ENCODE data around the gene GINS2.

The GINS2 gene

GRCh38 chr16:85637808-85638647 lies 50.7 kb downstream of the GINS2 start:
- no peak for DNase-seq

GRCh38 chr16:85637061-85637807 lies 51.5 kb downstream of the GINS2 start:
- no peak for DNase-seq

- DNase-seq, result no peak
Measured at GRCh38 chr16:85636234-85636812, 52.4 kb downstream of the GINS2 start.

GRCh38 chr16:85635545-85636140 lies 53.1 kb downstream of the GINS2 start:
- no peak for DNase-seq

- DNase-seq, result no peak
Measured at GRCh38 chr16:85634747-85635544, 53.8 kb downstream of the GINS2 start.

GRCh38 chr16:85633888-85634287 lies 54.9 kb downstream of the GINS2 start:
- no peak for DNase-seq

GRCh38 chr16:85633438-85633743 lies 55.4 kb downstream of the GINS2 start:
- DNase-seq, result no peak

- no peak for DNase-seq
Measured at GRCh38 chr16:85632709-85633437, 55.9 kb downstream of the GINS2 start.

- DNase-seq, result no peak
Measured at GRCh38 chr16:85631802-85632393, 56.9 kb downstream of the GINS2 start.

- no peak for DNase-seq
Measured at GRCh38 chr16:85631230-85631629, 57.5 kb downstream of the GINS2 start.

GRCh38 chr16:85629853-85630252 lies 58.9 kb downstream of the GINS2 start:
- no peak for DNase-seq

GRCh38 chr16:85629326-85629725 lies 59.4 kb downstream of the GINS2 start:
- DNase-seq, result no peak

GRCh38 chr16:85628645-85629044 lies 60.1 kb downstream of the GINS2 start:
- no peak for DNase-seq

GRCh38 chr16:85628265-85628556 lies 60.5 kb downstream of the GINS2 start:
- DNase-seq, result no peak

GRCh38 chr16:85627526-85628264 lies 61.1 kb downstream of the GINS2 start:
- DNase-seq, result no peak

- no peak for DNase-seq
Measured at GRCh38 chr16:85627089-85627488, 61.7 kb downstream of the GINS2 start.

Data from activated naive CD4-positive, alpha-beta T cell (primary cell).